ENCODE measurements around the gene C1GALT1. TPM values are rescaled to one million over a fixed set of nuclear protein-coding genes. Genes with fewer than 3 reads are reported as not detected.

The C1GALT1 gene
- total RNA-seq, 1 donor from 2014 or later = 33.9 TPM

- Histone ChIP-seq H3K27me3 (no peaks in the 10 kb centered on the region), H3K36me3 (peaks cover 5% of the 10 kb centered on the region), H3K4me3 (peak overlapping the region; percentile 12), H3K27ac (no peak overlapping the region), H3K9me3 (no peaks in the 10 kb centered on the region), H3K4me1 (no peaks in the 10 kb centered on the region)
- DNase-seq (no peak), ATAC-seq (no peak)
- TF ChIP-seq, protein P1, sequence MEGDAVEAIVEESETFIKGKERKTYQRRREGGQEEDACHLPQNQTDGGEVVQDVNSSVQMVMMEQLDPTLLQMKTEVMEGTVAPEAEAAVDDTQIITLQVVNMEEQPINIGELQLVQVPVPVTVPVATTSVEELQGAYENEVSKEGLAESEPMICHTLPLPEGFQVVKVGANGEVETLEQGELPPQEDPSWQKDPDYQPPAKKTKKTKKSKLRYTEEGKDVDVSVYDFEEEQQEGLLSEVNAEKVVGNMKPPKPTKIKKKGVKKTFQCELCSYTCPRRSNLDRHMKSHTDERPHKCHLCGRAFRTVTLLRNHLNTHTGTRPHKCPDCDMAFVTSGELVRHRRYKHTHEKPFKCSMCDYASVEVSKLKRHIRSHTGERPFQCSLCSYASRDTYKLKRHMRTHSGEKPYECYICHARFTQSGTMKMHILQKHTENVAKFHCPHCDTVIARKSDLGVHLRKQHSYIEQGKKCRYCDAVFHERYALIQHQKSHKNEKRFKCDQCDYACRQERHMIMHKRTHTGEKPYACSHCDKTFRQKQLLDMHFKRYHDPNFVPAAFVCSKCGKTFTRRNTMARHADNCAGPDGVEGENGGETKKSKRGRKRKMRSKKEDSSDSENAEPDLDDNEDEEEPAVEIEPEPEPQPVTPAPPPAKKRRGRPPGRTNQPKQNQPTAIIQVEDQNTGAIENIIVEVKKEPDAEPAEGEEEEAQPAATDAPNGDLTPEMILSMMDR (IDR thresholded peaks at IDR 0.05) = no peak
- intact Hi-C loops (cut with DNase I) = no loop called here
These were observed 65.3 kb downstream of the C1GALT1 start for GRCh38 chr7:7247658-7248057.

- Histone ChIP-seq H3K9me3 (no peaks in the 10 kb centered on the region), H3K4me3 (no peak overlapping the region), H3K36me3 (no peaks in the 10 kb centered on the region), H3K27me3 (no peaks in the 10 kb centered on the region), H3K4me1 (no peaks in the 10 kb centered on the region), H3K27ac (no peak overlapping the region)
- ATAC-seq (no peak), DNase-seq (no peak)
- intact Hi-C loops (cut with DNase I) = no loop called here
- TF ChIP-seq, protein P1 (IDR thresholded peaks at IDR 0.05) = no peak
These were observed 67.5 kb downstream of the C1GALT1 start for GRCh38 chr7:7249814-7250213.

DNA sequence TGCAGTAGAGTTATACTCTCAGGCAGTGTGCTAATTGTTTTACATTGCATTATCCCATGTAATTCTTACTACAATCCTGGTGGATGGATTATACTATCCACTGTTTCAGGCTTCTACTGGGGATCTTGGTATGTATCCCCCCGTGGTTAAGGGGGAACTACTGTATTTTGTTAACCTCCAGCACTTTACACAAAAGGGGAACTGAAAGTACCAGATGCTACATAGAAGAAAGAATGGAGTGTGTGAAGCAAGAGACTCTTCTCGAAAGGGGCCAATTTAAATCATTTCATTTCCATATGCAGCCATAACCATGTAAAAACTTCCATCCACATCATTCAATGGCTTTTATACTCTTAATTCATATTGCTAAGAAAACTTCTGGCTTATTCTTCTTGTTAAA lies 69.4 kb downstream of the C1GALT1 start:
- intact Hi-C loops (cut with DNase I) = no loop called here
- Histone ChIP-seq H3K4me3 (no peak overlapping the region), H3K27me3 (no peaks in the 10 kb centered on the region), H3K36me3 (no peaks in the 10 kb centered on the region), H3K9me3 (no peaks in the 10 kb centered on the region), H3K27ac (no peak overlapping the region), H3K4me1 (peaks cover 3% of the 10 kb centered on the region)
- TF ChIP-seq, protein P1 (IDR thresholded peaks at IDR 0.05) = no peak
- ATAC-seq (peak; percentile 80), DNase-seq (no peak)

DNA sequence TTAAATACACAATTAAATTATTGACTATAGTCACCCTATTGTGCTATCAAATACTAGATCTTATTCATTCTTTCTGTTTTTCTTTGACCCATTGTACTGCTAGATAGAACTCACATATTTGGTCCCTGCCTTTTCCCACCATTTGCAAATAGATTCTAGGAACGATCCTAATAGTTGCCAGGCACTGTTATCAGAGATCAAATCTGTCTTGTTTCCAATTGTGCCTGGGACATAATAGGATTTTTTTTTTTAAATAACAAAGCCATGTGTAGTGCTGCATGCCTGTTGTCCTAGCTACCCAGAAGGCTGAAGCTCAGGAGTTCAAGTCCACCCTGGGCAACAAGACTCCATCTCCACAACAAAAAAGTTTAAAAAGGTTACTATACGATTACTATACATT lies 72.0 kb downstream of the C1GALT1 start:
- DNase-seq (no peak), ATAC-seq (no peak)
- H3K27me3 ChIP-seq = no peaks in the 10 kb centered on the region
- no peak overlapping the region for H3K27ac ChIP-seq
- H3K4me3 ChIP-seq = no peak overlapping the region
- TF ChIP-seq, protein P1 (IDR thresholded peaks at IDR 0.05) = no peak
- intact Hi-C loops (cut with DNase I) = no loop called here
- peaks cover 18% of the 10 kb centered on the region for H3K4me1 ChIP-seq
- H3K9me3 ChIP-seq = no peaks in the 10 kb centered on the region
- no peaks in the 10 kb centered on the region for H3K36me3 ChIP-seq

DNA sequence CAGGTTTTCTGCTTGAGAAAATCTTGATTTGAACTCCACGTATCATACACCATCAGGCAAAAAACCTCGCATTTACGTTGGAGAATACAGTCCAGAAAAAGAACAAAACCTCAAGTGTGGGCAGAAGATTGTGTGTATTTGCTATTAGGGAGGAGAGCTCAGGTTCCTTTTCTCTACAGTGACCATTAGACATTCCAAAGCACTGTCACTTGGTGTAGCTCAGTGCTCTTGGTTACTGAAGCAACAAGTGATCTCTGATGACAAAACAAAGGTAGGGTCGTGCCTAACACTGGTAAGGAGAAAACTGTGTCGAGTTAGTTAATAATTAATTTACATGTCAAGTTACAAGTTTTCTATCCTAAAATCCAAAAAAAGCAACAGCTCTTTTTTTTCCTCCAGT lies 72.6 kb downstream of the C1GALT1 start:
- Histone ChIP-seq H3K4me3 (no peak overlapping the region), H3K9me3 (no peaks in the 10 kb centered on the region), H3K36me3 (no peaks in the 10 kb centered on the region), H3K27ac (no peak overlapping the region), H3K4me1 (peaks cover 18% of the 10 kb centered on the region), H3K27me3 (no peaks in the 10 kb centered on the region)
- TF ChIP-seq, protein P1 (IDR thresholded peaks at IDR 0.05) = no peak
- DNase-seq (no peak), ATAC-seq (no peak)
- intact Hi-C loops (cut with DNase I) = no loop called here

GRCh38 chr7:7256731-7257274 lies 74.5 kb downstream of the C1GALT1 start:
- H3K9me3 ChIP-seq = no peaks in the 10 kb centered on the region
- no peak for ATAC-seq
- H3K4me1 ChIP-seq = peaks cover 18% of the 10 kb centered on the region
- no peak for DNase-seq
- TF ChIP-seq, protein P1 (IDR thresholded peaks at IDR 0.05) = no peak
- H3K27ac ChIP-seq = peak overlapping the region; percentile 67
- H3K27me3 ChIP-seq = no peaks in the 10 kb centered on the region
- no peak overlapping the region for H3K4me3 ChIP-seq
- H3K36me3 ChIP-seq = no peaks in the 10 kb centered on the region
- intact Hi-C loops (cut with DNase I) = no loop called here
